ENCODE data around the gene PIP5KL1. TPM values are rescaled to one million over a fixed set of nuclear protein-coding genes. Genes with fewer than 3 reads are reported as not detected.

Gene PIP5KL1
- total and polyA plus RNA-seq, 4 donors: 2.0 to 9.0 (median 4.9) TPM

DNA sequence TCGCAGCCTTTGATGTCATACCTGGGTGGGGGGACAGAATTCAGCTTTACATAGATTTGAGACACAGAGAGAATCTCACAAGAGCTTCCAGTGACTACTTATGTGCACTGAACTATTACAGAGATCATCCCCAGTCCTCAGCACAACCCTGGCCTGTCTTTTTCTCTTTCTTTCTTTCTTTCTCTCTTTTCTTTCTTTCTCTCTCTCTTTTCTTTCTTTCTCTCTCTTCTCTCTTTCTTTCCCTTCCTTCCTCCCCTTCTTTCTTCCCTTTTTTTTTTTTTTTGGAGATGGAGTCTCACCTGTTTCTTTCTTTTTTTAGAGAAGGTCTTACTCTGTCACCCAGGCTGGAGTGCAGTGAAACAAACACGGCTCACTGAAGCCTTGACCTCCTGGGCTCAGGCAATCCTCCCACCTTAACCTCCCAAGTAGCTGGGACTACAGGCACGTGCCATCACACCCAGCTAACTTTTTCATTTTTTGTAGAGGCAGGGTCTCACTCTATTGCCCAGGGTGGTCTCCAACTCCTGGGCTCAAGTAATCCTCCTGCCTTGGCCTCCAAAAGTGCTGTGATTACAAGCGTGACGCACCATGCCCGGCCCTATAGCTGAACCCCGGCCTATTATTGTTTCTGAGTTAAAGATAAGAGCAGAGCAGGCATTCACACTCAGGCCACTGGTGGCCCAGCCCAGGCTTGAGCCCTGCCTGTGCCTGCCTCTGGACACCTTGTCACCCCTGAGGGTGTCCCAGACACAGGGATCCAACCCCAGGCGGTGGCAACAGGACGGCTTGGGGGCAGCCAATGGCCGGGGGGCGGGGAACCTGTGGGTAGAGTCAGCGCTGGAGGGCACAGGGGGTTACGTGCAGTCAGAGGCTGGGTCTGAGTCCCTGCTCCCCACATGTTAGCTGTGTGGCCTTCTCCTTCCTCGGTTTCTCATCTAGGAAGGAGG, 4.3 kb downstream of the PIP5KL1 start:
- no peak overlapping the region for H3K9ac ChIP-seq (ENCODE audit: insufficient read depth in 1 of 2, low read length in 2 of 2)
- no peak for ATAC-seq (ENCODE audit: insufficient read depth, low FRiP score)

DNA sequence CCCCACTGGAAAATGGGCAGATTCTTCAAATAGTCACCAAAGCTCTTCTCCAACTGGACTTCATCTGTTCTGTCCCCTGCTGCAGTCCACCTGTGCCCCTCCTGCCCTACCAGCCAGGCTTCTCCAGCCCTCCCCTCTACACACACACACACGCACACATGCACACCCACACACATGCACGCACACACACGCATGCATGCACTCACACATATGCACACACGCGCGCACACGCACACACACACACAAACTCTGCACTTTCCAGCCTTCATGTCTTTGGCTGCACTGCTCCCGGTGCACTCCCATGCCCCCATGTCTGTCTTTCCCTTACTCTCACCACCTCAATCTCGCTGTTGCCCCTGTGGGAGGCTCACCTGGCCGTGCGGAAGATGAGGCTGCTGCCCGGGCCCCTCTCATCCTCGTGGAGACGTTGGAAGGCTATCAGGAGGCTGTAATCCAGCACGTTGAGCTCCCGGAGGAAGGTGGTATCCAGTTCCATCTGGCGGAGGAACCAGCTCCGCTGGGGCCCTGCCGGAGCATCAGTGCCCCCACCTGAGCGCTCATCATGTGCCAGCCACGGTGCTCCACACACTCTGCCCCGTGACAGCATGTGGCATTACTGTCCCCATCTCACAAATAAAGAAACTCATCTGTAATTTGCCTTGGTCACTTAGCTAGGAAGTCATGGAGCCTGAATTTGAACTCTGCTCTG, 5.7 kb downstream of the PIP5KL1 start:
- Histone ChIP-seq H3K27ac (ENCODE audit: low read depth in 1 of 2, low read length in 1 of 2) (no peak overlapping the region), H3K27me3 (ENCODE audit: control insufficient read depth in 3 of 3, insufficient read depth in 3 of 3, low read length in 2 of 3) (peaks cover 0 to 34% (median 14%) of the 10 kb centered on the region in 3 donors), H3K36me3 (ENCODE audit: control insufficient read depth in 4 of 4, insufficient read depth in 4 of 4, low read length in 4 of 4) (no peaks in the 10 kb centered on the region), H3K4me1 (ENCODE audit: control insufficient read depth in 5 of 5, insufficient read depth in 5 of 5, low read length in 5 of 5) (peaks cover 0 to 12% (median 2%) of the 10 kb centered on the region in 5 donors), H3K9ac (ENCODE audit: insufficient read depth in 1 of 2, low read length in 2 of 2) (no peak overlapping the region), H3K4me3 (no peak overlapping the region), H3K9me3 (ENCODE audit: control insufficient read depth in 4 of 4, insufficient read depth in 3 of 4, low read length in 3 of 4) (no peaks in the 10 kb centered on the region)
- TF ChIP-seq, protein P1, sequence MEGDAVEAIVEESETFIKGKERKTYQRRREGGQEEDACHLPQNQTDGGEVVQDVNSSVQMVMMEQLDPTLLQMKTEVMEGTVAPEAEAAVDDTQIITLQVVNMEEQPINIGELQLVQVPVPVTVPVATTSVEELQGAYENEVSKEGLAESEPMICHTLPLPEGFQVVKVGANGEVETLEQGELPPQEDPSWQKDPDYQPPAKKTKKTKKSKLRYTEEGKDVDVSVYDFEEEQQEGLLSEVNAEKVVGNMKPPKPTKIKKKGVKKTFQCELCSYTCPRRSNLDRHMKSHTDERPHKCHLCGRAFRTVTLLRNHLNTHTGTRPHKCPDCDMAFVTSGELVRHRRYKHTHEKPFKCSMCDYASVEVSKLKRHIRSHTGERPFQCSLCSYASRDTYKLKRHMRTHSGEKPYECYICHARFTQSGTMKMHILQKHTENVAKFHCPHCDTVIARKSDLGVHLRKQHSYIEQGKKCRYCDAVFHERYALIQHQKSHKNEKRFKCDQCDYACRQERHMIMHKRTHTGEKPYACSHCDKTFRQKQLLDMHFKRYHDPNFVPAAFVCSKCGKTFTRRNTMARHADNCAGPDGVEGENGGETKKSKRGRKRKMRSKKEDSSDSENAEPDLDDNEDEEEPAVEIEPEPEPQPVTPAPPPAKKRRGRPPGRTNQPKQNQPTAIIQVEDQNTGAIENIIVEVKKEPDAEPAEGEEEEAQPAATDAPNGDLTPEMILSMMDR (IDR thresholded peaks at IDR 0.05; ENCODE audit: control extremely low read depth, extremely low read depth): no peak
- ATAC-seq (ENCODE audit: insufficient read depth, low FRiP score) (no peak), DNase-seq (no peak)
- WGBS, 2 donors: 92 to 93% methylated on average over 22 of the region's 22 CpGs

More for the DNA sequence above, 4.3 kb downstream of the PIP5KL1 start:
- H3K9me3 ChIP-seq (ENCODE audit: control insufficient read depth in 4 of 4, insufficient read depth in 3 of 4, low read length in 3 of 4): no peaks in the 10 kb centered on the region
- no peak overlapping the region for H3K27ac ChIP-seq (ENCODE audit: low read depth in 1 of 2, low read length in 1 of 2)
- WGBS, 2 donors: 74 to 82% methylated on average over 14 of the region's 14 CpGs
- H3K36me3 ChIP-seq (ENCODE audit: control insufficient read depth in 4 of 4, insufficient read depth in 4 of 4, low read length in 4 of 4): no peaks in the 10 kb centered on the region
- H3K4me3 ChIP-seq: no peak overlapping the region
- TF ChIP-seq, protein P1 (IDR thresholded peaks at IDR 0.05; ENCODE audit: control extremely low read depth, extremely low read depth): no peak
- peaks cover 0 to 34% (median 14%) of the 10 kb centered on the region in 3 donors for H3K27me3 ChIP-seq (ENCODE audit: control insufficient read depth in 3 of 3, insufficient read depth in 3 of 3, low read length in 2 of 3)
- H3K4me1 ChIP-seq (ENCODE audit: control insufficient read depth in 5 of 5, insufficient read depth in 5 of 5, low read length in 5 of 5): peaks cover 0 to 14% (median 5%) of the 10 kb centered on the region in 5 donors
- DNase-seq: no peak

- peaks cover 0 to 26% (median 14%) of the 10 kb centered on the region in 3 donors for H3K27me3 ChIP-seq (ENCODE audit: control insufficient read depth in 3 of 3, insufficient read depth in 3 of 3, low read length in 2 of 3)
- ATAC-seq (ENCODE audit: insufficient read depth, low FRiP score): no peak
- 78 to 87% methylated on average over 8 of the region's 8 CpGs for whole genome bisulfite sequencing, 2 donors
- no peak overlapping the region for H3K9ac ChIP-seq (ENCODE audit: insufficient read depth in 1 of 2, low read length in 2 of 2)
- H3K9me3 ChIP-seq (ENCODE audit: control insufficient read depth in 4 of 4, insufficient read depth in 3 of 4, low read length in 3 of 4): no peaks in the 10 kb centered on the region
- DNase-seq: no peak
- no peak overlapping the region for H3K4me3 ChIP-seq
- TF ChIP-seq, protein P1 (IDR thresholded peaks at IDR 0.05; ENCODE audit: control extremely low read depth, extremely low read depth): no peak
- peaks cover 0 to 12% (median 2%) of the 10 kb centered on the region in 5 donors for H3K4me1 ChIP-seq (ENCODE audit: control insufficient read depth in 5 of 5, insufficient read depth in 5 of 5, low read length in 5 of 5)
- no peaks in the 10 kb centered on the region for H3K36me3 ChIP-seq (ENCODE audit: control insufficient read depth in 4 of 4, insufficient read depth in 4 of 4, low read length in 4 of 4)
- no peak overlapping the region for H3K27ac ChIP-seq (ENCODE audit: low read depth in 1 of 2, low read length in 1 of 2)
These were observed 6.8 kb downstream of the PIP5KL1 start for GRCh38 chr9:127923771-127924170.
